IMR-90 (cell line): ENCODE data around the gene CABCOCO1. TPM values are rescaled to one million over a fixed set of nuclear protein-coding genes. Genes with fewer than 3 reads are reported as not detected.

Experiments
- ATAC-seq: fragments of 200-7000 bp; cut with Tn5 transposase; 2 replicates; pipeline ENCODE4 v1.9.1; 2020; ENCODE audit warnings: low read depth, mild to moderate bottlenecking, moderate library complexity
- BruUV-seq: library from RNA; stranded (reverse); fragments of 400-500 nt; replicated peaks from 2 replicates; lab custom pipeline; 2021; lab: Mats Ljungman, UMichigan
- CTCF ChIA-PET: fragments of 300-600 bp; formaldehyde crosslinking; extraction: SDS; loops from one replicate; lab custom pipeline; 2021; ENCODE audit warnings: antibody characterized with exemption; lab: Yijun Ruan, JAX
- POLR2A ChIA-PET: fragments of 300-600 bp; sonication (Branson Sonifier 250); formaldehyde crosslinking; loops from one replicate; lab custom pipeline; 2022; ENCODE audit warnings: antibody characterized with exemption; ENCODE audit not compliant: unreplicated experiment; lab: Charles Lee
- DNase-seq: peaks from one replicate; pipeline ENCODE4 v3.0.0; 2013
- H2AFZ ChIP-seq: replicated peaks from 2 replicates; pipeline ENCODE3; 2013; ENCODE audit warnings: low read length, mild to moderate bottlenecking; ENCODE audit not compliant: poor library complexity
- H2AK5ac ChIP-seq: 2 replicates; pipeline ENCODE4 v1.6.1; 2013; ENCODE audit warnings: low read depth, low read length, inconsistent platforms
- H2AK9ac ChIP-seq: replicated peaks from 2 replicates; pipeline ENCODE3; 2013; ENCODE audit warnings: mild to moderate bottlenecking, low read depth, low read length, moderate library complexity; ENCODE audit not compliant: poor library complexity
- H2BK120ac ChIP-seq: 2 replicates; pipeline ENCODE4 v1.6.1; 2013; ENCODE audit warnings: low read depth, low read length, inconsistent platforms
- H2BK15ac ChIP-seq: 3 replicates; pipeline ENCODE4 v1.6.1; 2013; ENCODE audit warnings: low read depth, low read length, inconsistent platforms
- H2BK20ac ChIP-seq: 2 replicates; pipeline ENCODE4 v1.6.1; 2013; ENCODE audit warnings: low read depth, mild to moderate bottlenecking, inconsistent platforms, low read length, moderate library complexity
- H2BK5ac ChIP-seq: 2 replicates; pipeline ENCODE4 v1.6.1; 2013; ENCODE audit warnings: mild to moderate bottlenecking, low read depth, low read length, inconsistent platforms; ENCODE audit not compliant: poor library complexity, severe bottlenecking
- H3K14ac ChIP-seq: replicated peaks from 2 replicates; pipeline ENCODE4 v1.6.1; 2013; ENCODE audit warnings: low read depth, low read length, inconsistent platforms
- H3K18ac ChIP-seq: 2 replicates; pipeline ENCODE4 v1.6.1; 2013; ENCODE audit warnings: low read depth, low read length, control low read depth
- H3K23ac ChIP-seq: 2 replicates; pipeline ENCODE4 v1.6.1; 2013; ENCODE audit warnings: low read depth, low read length, inconsistent platforms
- H3K27ac ChIP-seq: 2 replicates; pipeline ENCODE4 v1.5.1; 2013; ENCODE audit warnings: mild to moderate bottlenecking, control low read depth, low read length; ENCODE audit not compliant: insufficient read depth
- H3K27me3 ChIP-seq: 2 replicates; pipeline ENCODE4 v1.6.1; 2013; ENCODE audit warnings: low read length; ENCODE audit not compliant: control insufficient read depth, insufficient read depth
- H3K36me3 ChIP-seq: 2 replicates; pipeline ENCODE4 v1.6.1; 2013; ENCODE audit warnings: low read length, mixed read lengths; ENCODE audit not compliant: control insufficient read depth, insufficient read depth
- H3K4ac ChIP-seq: 2 replicates; pipeline ENCODE4 v1.6.1; 2013; ENCODE audit warnings: low read depth, low read length, inconsistent platforms
- H3K4me1 ChIP-seq: 2 replicates; pipeline ENCODE4 v1.6.1; 2013; ENCODE audit warnings: low read length, mixed read lengths; ENCODE audit not compliant: control insufficient read depth, insufficient read depth
- H3K4me2 ChIP-seq: 2 replicates; pipeline ENCODE4 v1.6.1; 2013; ENCODE audit warnings: low read depth, mild to moderate bottlenecking, control low read depth, low read length, moderate library complexity
- H3K4me3 ChIP-seq: 2 replicates; pipeline ENCODE4 v1.5.1; 2013; ENCODE audit warnings: low read depth, mild to moderate bottlenecking, control low read depth, low read length, moderate library complexity; ENCODE audit not compliant: insufficient read depth
- H3K56ac ChIP-seq: 2 replicates; pipeline ENCODE4 v1.6.1; 2013; ENCODE audit warnings: low read length, inconsistent platforms; ENCODE audit not compliant: insufficient read depth; ENCODE audit errors: extremely low read depth
- H3K79me1 ChIP-seq, 2 experiments: 2 replicates each; pipeline ENCODE4 v1.6.1; 2013; ENCODE audit warnings: low read length in 2 of 2, inconsistent platforms in 1 of 2, low read depth in 1 of 2
- H3K9ac ChIP-seq: 2 replicates; pipeline ENCODE4 v1.6.1; 2013; ENCODE audit warnings: low read depth, low read length, control low read depth
- H3K9me1 ChIP-seq: 2 replicates; pipeline ENCODE4 v1.6.1; 2013; ENCODE audit warnings: low read length, inconsistent platforms; ENCODE audit not compliant: insufficient read depth
- H3K9me3 ChIP-seq: 2 replicates; pipeline ENCODE4 v1.6.1; 2013; ENCODE audit warnings: low read length; ENCODE audit not compliant: control insufficient read depth, insufficient read depth
- H4K20me1 ChIP-seq: 2 replicates; pipeline ENCODE4 v1.6.1; 2013; ENCODE audit warnings: low read length, inconsistent platforms; ENCODE audit not compliant: insufficient read depth
- H4K5ac ChIP-seq: 2 replicates; pipeline ENCODE4 v1.6.1; 2013; ENCODE audit warnings: mild to moderate bottlenecking, low read depth, low read length, control low read depth
- H4K8ac ChIP-seq, 2 experiments: 2 replicates each; pipeline ENCODE4 v1.6.1; 2013; ENCODE audit warnings: low read depth in 2 of 2, low read length in 2 of 2, control low read depth in 1 of 2, inconsistent platforms in 1 of 2
- H4K91ac ChIP-seq: 2 replicates; pipeline ENCODE4 v1.6.1; 2013; ENCODE audit warnings: low read depth, low read length, inconsistent platforms; ENCODE audit not compliant: insufficient read depth
- CEBPB ChIP-seq: IDR thresholded peaks from 2 replicates; pipeline ENCODE4 v1.6.1; 2012; ENCODE audit warnings: low read depth, low read length, improper control_type of control experiment
- CTCF ChIP-seq: conservative IDR thresholded peaks from 2 replicates; pipeline ENCODE4 v1.5.1; 2012; ENCODE audit warnings: mild to moderate bottlenecking, low read depth, low read length, improper control_type of control experiment
- ELK1 ChIP-seq: fragments of 150-350 bp; IDR thresholded peaks from 2 replicates; pipeline ENCODE4 v1.6.1; 2016; ENCODE audit warnings: low read depth, mild to moderate bottlenecking, low read length, moderate library complexity, borderline replicate concordance
- MXI1 ChIP-seq: IDR thresholded peaks from 2 replicates; pipeline ENCODE4 v1.6.1; 2012; ENCODE audit warnings: low read depth, mild to moderate bottlenecking, low read length, moderate library complexity, borderline replicate concordance
- NFE2L2 ChIP-seq: fragments of 150-350 bp; IDR thresholded peaks from 2 replicates; pipeline ENCODE4 v1.6.1; 2016; ENCODE audit warnings: low read depth, mild to moderate bottlenecking, low read length
- POLR2A ChIP-seq: IDR thresholded peaks from 2 replicates; pipeline ENCODE4 v1.6.1; 2012; ENCODE audit warnings: mild to moderate bottlenecking, low read depth, low read length
- RAD21 ChIP-seq: IDR thresholded peaks from 2 replicates; pipeline ENCODE4 v1.6.1; 2012; ENCODE audit warnings: low read length, improper control_type of control experiment
- RFX5 ChIP-seq: IDR thresholded peaks from 2 replicates; pipeline ENCODE4 v1.8.0; 2012; ENCODE audit warnings: low read depth, mild to moderate bottlenecking, low read length, moderate library complexity
- SMC3 ChIP-seq: fragments of 150-350 bp; IDR thresholded peaks from 2 replicates; pipeline ENCODE4 v1.6.1; 2016; ENCODE audit warnings: low read depth, mild to moderate bottlenecking, antibody characterized with exemption, low read length, moderate library complexity
- WGBS, 2 experiments: methylation state at CpG; one replicate each; pipeline versions ENCODE4 v1.1.5 to v1.1.7; 2013; ENCODE audit warnings: missing lambda C conversion rate in 2 of 2; ENCODE audit not compliant: insufficient read length in 1 of 2; ENCODE audit errors: extremely low coverage in 2 of 2; 5-methylcytosine and 5-hydroxymethylcytosine counted together
- dilution Hi-C: fragments of 300-500 bp; cut with HindIII; formaldehyde crosslinking; loops from one replicate; pipeline ENCODE4 v1.14.3; 2018; ENCODE audit warnings: low sequenced_read_pairs; ENCODE audit not compliant: unreplicated experiment
- in situ Hi-C: fragments of 300-500 bp; cut with MboI; formaldehyde crosslinking; loops from 3 replicates; pipeline ENCODE4 v1.14.3; 2019; ENCODE audit warnings: low sequenced_read_pairs, inconsistent platforms, mixed read lengths
- intact Hi-C: fragments of 100-400 bp; cut with micrococcal nuclease; formaldehyde crosslinking; loops from 2 replicates; pipeline ENCODE4 v1.10.0; 2022
- polyA plus RNA-seq, 3 experiments: library from polyadenylated mRNA; depleted of rRNA; stranded (reverse); fragments of >200 nt; gene quantifications; 2 replicates each; pipeline ENCODE4 v1.2.3, GENCODE V29; 2012; ENCODE audit warnings: low replicate concordance in 1 of 3
- total RNA-seq: library from RNA; depleted of rRNA; stranded (reverse); fragments of >200 nt; gene quantifications from 2 replicates; pipeline ENCODE4 v1.2.3, GENCODE V29; 2012

The CABCOCO1 gene
- total and polyA plus RNA-seq, 2 of the 4 experiments (the other 2 are of a cell fraction): 0.18 to 0.31 TPM

- Histone ChIP-seq H3K4me1 (peaks cover 12% of the 10 kb centered on the region), H3K27ac (no peak overlapping the region; the same call in 1 of the 2 replicates), H4K5ac (no peak overlapping the region), H3K9ac (no peak overlapping the region), H4K20me1 (no peaks in the 10 kb centered on the region), H2BK5ac (peak overlapping the region; percentile 89), H3K4me2 (no peak overlapping the region), H4K91ac (no peak overlapping the region), H3K4ac (peak overlapping the region; percentile 5; the same call in 1 of the 2 replicates), H4K8ac (no peak overlapping the region; a peak in 1 of 4 replicates), H3K18ac (peak overlapping the region; percentile 20; the same call in 1 of the 2 replicates), H2AK5ac (no peak overlapping the region), H3K23ac (no peak overlapping the region), H2AFZ (no peak overlapping the region), H2AK9ac (no peak overlapping the region), H3K14ac (no peak overlapping the region), H3K79me1 (no peaks in the 10 kb centered on the region), H3K36me3 (no peaks in the 10 kb centered on the region), H3K4me3 (no peak overlapping the region), H3K9me3 (no peaks in the 10 kb centered on the region), H2BK20ac (peak overlapping the region; percentile 11; the same call in 1 of the 2 replicates), H3K27me3 (no peaks in the 10 kb centered on the region), H2BK120ac (0 out of 2 replicates have a peak overlapping the region, but pooled peaks have one; percentile 16), H3K9me1 (peaks cover 6% of the 10 kb centered on the region), H2BK15ac (no peak overlapping the region), H3K56ac (no peak overlapping the region)
- POLR2A ChIA-PET: no interaction called here
- in situ Hi-C loops: no loop called here
- WGBS, 2 experiments: no CpG with 5 or more reads among the region's 1 CpG
- ATAC-seq (peak; percentile 48), DNase-seq (peak; percentile 58)
- TF ChIP-seq CEBPB (peak; percentile 73), NFE2L2 (no peak), ELK1 (no peak), RFX5 (no peak), POLR2A (no peak), RAD21 (no peak), CTCF (no peak), MXI1 (no peak), SMC3 (no peak)
- BruUV-seq: no TSS peak
- intact Hi-C loops: loop anchor here (10.0 kb wide), 1 partner anchor 180 kb away; the partner anchor contains the start of gene TMEM26
- dilution Hi-C loops: no loop called here
- CTCF ChIA-PET: no interaction called here
Observed at GRCh38 chr10:61634746-61635145, 28.0 kb upstream of the CABCOCO1 start.
